GM11168 (cell line): Measurements from ENCODE around the gene MRPL10.

Source experiments
- in situ Hi-C: fragments of 300-500 bp; cut with MboI; formaldehyde crosslinking; loops from one replicate; pipeline ENCODE4 v1.12.0; 2022; ENCODE audit warnings: low sequenced_read_pairs; ENCODE audit not compliant: unreplicated experiment

Gene MRPL10

GRCh38 chr17:47862621-47863440 lies 31.5 kb upstream of the MRPL10 start:
- in situ Hi-C loops: no loop called here

- in situ Hi-C loops: no loop called here
Measured at GRCh38 chr17:47860386-47860785, 29.0 kb upstream of the MRPL10 start.

- in situ Hi-C loops: no loop called here
Measured at GRCh38 chr17:47857551-47858455, 26.5 kb upstream of the MRPL10 start.

- in situ Hi-C loops: no loop called here
Measured at GRCh38 chr17:47856830-47857229, 25.5 kb upstream of the MRPL10 start.

- in situ Hi-C loops: no loop called here
Measured at GRCh38 chr17:47855737-47856136, 24.4 kb upstream of the MRPL10 start.

GRCh38 chr17:47853616-47854015 lies 22.3 kb upstream of the MRPL10 start:
- in situ Hi-C loops: no loop called here

GRCh38 chr17:47852113-47852949 lies 21.0 kb upstream of the MRPL10 start:
- in situ Hi-C loops: no loop called here

GRCh38 chr17:47851764-47852112 lies 20.4 kb upstream of the MRPL10 start:
- in situ Hi-C loops: no loop called here

- in situ Hi-C loops: no loop called here
Measured at GRCh38 chr17:47850692-47851573, 19.6 kb upstream of the MRPL10 start, which contains the start of gene SP6. Gene SP6 (minus strand): TSS chr17:47851163. CDS start chr17:47848429, 2,734 bp downstream.

- in situ Hi-C loops: no loop called here
Measured at GRCh38 chr17:47850373-47850691, 19.0 kb upstream of the MRPL10 start.

GRCh38 chr17:47848198-47848513 lies 16.8 kb upstream of the MRPL10 start:
- in situ Hi-C loops: no loop called here

- in situ Hi-C loops: no loop called here
Measured at GRCh38 chr17:47847341-47848197, 16.2 kb upstream of the MRPL10 start.

- in situ Hi-C loops: no loop called here
Measured at GRCh38 chr17:47846716-47847340, 15.5 kb upstream of the MRPL10 start.

- in situ Hi-C loops: no loop called here
Measured at GRCh38 chr17:47845716-47846075, 14.4 kb upstream of the MRPL10 start.

- in situ Hi-C loops: loop anchor here (5.0 kb wide), 1 partner anchor 42 kb away; no protein-coding TSS in a partner anchor
Measured at GRCh38 chr17:47844814-47845715, 13.7 kb upstream of the MRPL10 start.

- in situ Hi-C loops: loop anchor here (5.0 kb wide), 1 partner anchor 43 kb away; no protein-coding TSS in a partner anchor
Measured at GRCh38 chr17:47844227-47844626, 12.9 kb upstream of the MRPL10 start.

GRCh38 chr17:47843391-47843730 lies 12.0 kb upstream of the MRPL10 start:
- in situ Hi-C loops: loop anchor here (5.0 kb wide), 1 partner anchor 44 kb away; no protein-coding TSS in a partner anchor
